H9 (cell line): Measurements from ENCODE around the gene SCG2. TPM values are rescaled to one million over a fixed set of nuclear protein-coding genes. Genes with fewer than 3 reads are reported as not detected.

Experiments used
- DNase-seq: peaks from one replicate; pipeline ENCODE4 v3.0.0-alpha.2; 2017
- H2AFZ ChIP-seq: one replicate; pipeline ENCODE4 v1.6.1; 2013; ENCODE audit warnings: mild to moderate bottlenecking, low read length, control low read depth, moderate library complexity
- H2AK5ac ChIP-seq: 2 replicates; pipeline ENCODE4 v1.6.1; 2013; ENCODE audit warnings: low read length, control low read depth, mixed read lengths; ENCODE audit not compliant: insufficient read length
- H2BK120ac ChIP-seq: one replicate; pipeline ENCODE4 v1.6.1; 2013; ENCODE audit warnings: low read depth, mild to moderate bottlenecking, low read length, control low read depth, inconsistent platforms; ENCODE audit not compliant: poor library complexity, severe bottlenecking
- H2BK12ac ChIP-seq: 2 replicates; pipeline ENCODE4 v1.6.1; 2013; ENCODE audit warnings: low read length, control low read depth, mixed read lengths, low read depth; ENCODE audit not compliant: insufficient read length
- H2BK15ac ChIP-seq: 2 replicates; pipeline ENCODE4 v1.6.1; 2013; ENCODE audit warnings: low read depth, low read length, control low read depth
- H2BK20ac ChIP-seq: one replicate; pipeline ENCODE4 v1.6.1; 2013; ENCODE audit warnings: low read depth, mild to moderate bottlenecking, low read length, control low read depth, inconsistent platforms; ENCODE audit not compliant: poor library complexity, severe bottlenecking
- H2BK5ac ChIP-seq: 2 replicates; pipeline ENCODE4 v1.6.1; 2013; ENCODE audit warnings: low read length, control low read depth, mixed read lengths; ENCODE audit not compliant: insufficient read length
- H3K14ac ChIP-seq: 2 replicates; pipeline ENCODE4 v1.6.1; 2013; ENCODE audit warnings: low read length, control low read depth; ENCODE audit not compliant: insufficient read depth
- H3K18ac ChIP-seq: 2 replicates; pipeline ENCODE4 v1.6.1; 2013; ENCODE audit warnings: low read depth, mild to moderate bottlenecking, mixed read lengths, low read length, control low read depth; ENCODE audit not compliant: insufficient read length
- H3K23ac ChIP-seq: 2 replicates; pipeline ENCODE4 v1.6.1; 2013; ENCODE audit warnings: low read length, control low read depth, mixed read lengths, low read depth; ENCODE audit not compliant: insufficient read length
- H3K23me2 ChIP-seq: 2 replicates; pipeline ENCODE4 v1.6.1; 2013; ENCODE audit warnings: low read depth, mild to moderate bottlenecking, mixed read lengths, low read length, control low read depth; ENCODE audit not compliant: insufficient read length, poor library complexity, severe bottlenecking
- H3K27ac ChIP-seq: 2 replicates; pipeline ENCODE4 v1.5.1; 2013; ENCODE audit warnings: low read length, control low read depth, mixed read lengths, low read depth; ENCODE audit not compliant: insufficient read length
- H3K27me3 ChIP-seq: 2 replicates; pipeline ENCODE4 v1.6.1; 2013; ENCODE audit warnings: low read length, control low read depth, inconsistent platforms; ENCODE audit not compliant: insufficient read depth
- H3K4ac ChIP-seq: 2 replicates; pipeline ENCODE4 v1.6.1; 2013; ENCODE audit warnings: low read depth, mild to moderate bottlenecking, control low read depth, inconsistent platforms, low read length, moderate library complexity
- H3K4me1 ChIP-seq: 2 replicates; pipeline ENCODE4 v1.6.1; 2013; ENCODE audit warnings: low read length, control low read depth, inconsistent platforms; ENCODE audit not compliant: insufficient read depth
- H3K4me2 ChIP-seq: 2 replicates; pipeline ENCODE4 v1.6.1; 2013; ENCODE audit warnings: low read length, control low read depth, mixed read lengths; ENCODE audit not compliant: insufficient read length, insufficient read depth
- H3K56ac ChIP-seq: 2 replicates; pipeline ENCODE4 v1.6.1; 2013; ENCODE audit warnings: low read depth, mild to moderate bottlenecking, mixed read lengths, low read length, control low read depth; ENCODE audit not compliant: insufficient read length
- H3K79me1 ChIP-seq: 2 replicates; pipeline ENCODE4 v1.6.1; 2013; ENCODE audit warnings: low read depth, mild to moderate bottlenecking, moderate library complexity, low read length, control low read depth, inconsistent platforms; ENCODE audit not compliant: insufficient read depth, poor library complexity, severe bottlenecking
- H3K79me2 ChIP-seq: 2 replicates; pipeline ENCODE4 v1.6.1; 2013; ENCODE audit warnings: low read length, control low read depth, inconsistent platforms; ENCODE audit not compliant: insufficient read depth
- H3K9ac ChIP-seq: 2 replicates; pipeline ENCODE4 v1.6.1; 2013; ENCODE audit warnings: low read length, control low read depth, mixed read lengths; ENCODE audit not compliant: insufficient read length; ENCODE audit errors: extremely low read depth
- H3K9me3 ChIP-seq: one replicate; pipeline ENCODE4 v1.6.1; 2013; ENCODE audit warnings: low read depth, low read length, inconsistent platforms; ENCODE audit not compliant: control insufficient read depth
- H3T11ph ChIP-seq: one replicate; pipeline ENCODE4 v1.6.1; 2013; ENCODE audit warnings: mild to moderate bottlenecking, low read length, control low read depth, inconsistent platforms
- H4K20me1 ChIP-seq: one replicate; pipeline ENCODE4 v1.6.1; 2013; ENCODE audit not compliant: control insufficient read depth, insufficient read length, insufficient read depth
- H4K5ac ChIP-seq: 2 replicates; pipeline ENCODE4 v1.6.1; 2013; ENCODE audit warnings: low read depth, mild to moderate bottlenecking, mixed read lengths, low read length, control low read depth; ENCODE audit not compliant: insufficient read length
- H4K8ac ChIP-seq: replicated peaks from 2 replicates; pipeline ENCODE4 v1.6.1; 2013; ENCODE audit warnings: low read length, control low read depth, mixed read lengths, low read depth; ENCODE audit not compliant: insufficient read length
- H4K91ac ChIP-seq: 2 replicates; pipeline ENCODE4 v1.6.1; 2013; ENCODE audit warnings: low read depth, mild to moderate bottlenecking, moderate library complexity, mixed read lengths, low read length, control low read depth; ENCODE audit not compliant: insufficient read length
- H3K27ac Mint-ChIP-seq, 3 experiments: 2 replicates in 2 of 3; 3 replicates in 1 of 3; pipeline ENCODE4 v1.8.0; 2020 to 2021; ENCODE audit warnings: mixed read lengths in 3 of 3, mild to moderate bottlenecking in 1 of 3, moderate library complexity in 1 of 3
- H3K27me3 Mint-ChIP-seq: 2 replicates; pipeline ENCODE4 v1.8.0; 2021; ENCODE audit warnings: low read depth, mild to moderate bottlenecking, moderate library complexity, mixed read lengths
- H3K36me3 Mint-ChIP-seq, 3 experiments: 2 replicates in 2 of 3; 3 replicates in 1 of 3; pipeline ENCODE4 v1.8.0; 2020 to 2021; ENCODE audit warnings: low read depth in 3 of 3, mixed read lengths in 3 of 3; ENCODE audit not compliant: insufficient read depth in 1 of 3
- H3K4me1 Mint-ChIP-seq, 2 experiments: 2 replicates each; pipeline ENCODE4 v1.8.0; 2020; ENCODE audit warnings: mixed read lengths in 2 of 2
- H3K4me3 Mint-ChIP-seq, 2 experiments: 2 replicates in 1 of 2; 3 replicates in 1 of 2; pipeline ENCODE4 v1.8.0; 2020 to 2021; ENCODE audit warnings: mild to moderate bottlenecking in 2 of 2, mixed read lengths in 2 of 2, moderate library complexity in 1 of 2
- H3K9me3 Mint-ChIP-seq, 2 experiments: 2 replicates in 1 of 2; 3 replicates in 1 of 2; pipeline ENCODE4 v1.8.0; 2020; ENCODE audit warnings: mild to moderate bottlenecking in 2 of 2, mixed read lengths in 2 of 2, moderate library complexity in 1 of 2
- WGBS: extraction: QIAGEN DNeasy Blood & Tissue Kit; methylation state at CpG from one replicate; pipeline ENCODE4 v1.1.7; 2013; ENCODE audit warnings: missing lambda C conversion rate, low lambda C conversion rate, mixed read lengths; ENCODE audit not compliant: insufficient read length; ENCODE audit errors: extremely low coverage; 5-methylcytosine and 5-hydroxymethylcytosine counted together
- total RNA-seq: library from RNA; stranded (reverse); gene quantifications from 2 replicates; pipeline ENCODE4 v1.2.1, GENCODE V29; 2021
- TF ChIP-seq, protein P1 (sequence below): fragments of 200-600 bp; sonication (generic); conservative IDR thresholded peaks from 3 replicates; pipeline ENCODE4 v1.8.0; 2021; ENCODE audit warnings: antibody characterized with exemption, mild to moderate bottlenecking

SCG2 gene
- total RNA-seq, 1 experiment from 2014 or later, result 4.4 TPM

DNA sequence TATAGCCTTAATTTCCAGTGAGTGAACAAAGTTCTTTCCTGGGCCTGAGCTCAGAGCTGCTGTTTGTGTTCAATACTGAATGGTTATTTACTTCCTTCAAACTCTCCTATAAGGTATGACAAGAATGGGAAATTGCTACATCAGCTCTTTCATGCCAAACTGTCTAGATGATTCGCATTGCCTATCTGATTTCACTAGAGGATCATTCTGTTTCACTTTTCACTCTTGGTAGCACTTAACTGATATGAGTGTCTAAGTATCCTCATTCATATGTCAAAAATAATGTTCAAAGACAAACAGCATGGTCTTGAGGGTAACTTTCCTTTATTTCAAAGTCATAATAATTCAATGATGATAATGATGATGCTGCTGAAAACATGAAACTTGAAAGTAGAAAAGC lies 32.9 kb upstream of the SCG2 start:
- Histone ChIP-seq H3K4ac (no peak overlapping the region), H3K9ac (no peak overlapping the region), H3K9me3 (no peaks in the 10 kb centered on the region), H2AFZ (no peak overlapping the region), H3K56ac (no peak overlapping the region), H3K79me2 (no peaks in the 10 kb centered on the region), H3K18ac (no peak overlapping the region), H4K8ac (no peak overlapping the region), H3K27ac (no peak overlapping the region), H2BK12ac (no peak overlapping the region), H3K23ac (no peak overlapping the region), H3K27me3 (no peaks in the 10 kb centered on the region), H2BK120ac (no peak overlapping the region), H2BK20ac (no peak overlapping the region), H2AK5ac (no peak overlapping the region), H4K5ac (no peak overlapping the region), H3K4me1 (no peaks in the 10 kb centered on the region), H4K20me1 (no peaks in the 10 kb centered on the region), H2BK5ac (no peak overlapping the region), H3K4me2 (no peak overlapping the region), H4K91ac (no peak overlapping the region), H3K14ac (no peak overlapping the region), H3T11ph (no peak overlapping the region), H2BK15ac (no peak overlapping the region), H3K79me1 (peaks cover 4% of the 10 kb centered on the region), H3K23me2 (no peaks in the 10 kb centered on the region)
- Mint-ChIP-seq H3K27me3 (no peaks in the 10 kb centered on the region; the same call in 1 of the 2 replicates), H3K4me3 (no peak overlapping the region), H3K9me3 (peaks cover 5 to 18% of the 10 kb centered on the region in 2 experiments; a peak in 4 of 5 replicates), H3K27ac (no peak overlapping the region), H3K4me1 (no peaks in the 10 kb centered on the region), H3K36me3 (peaks cover 8 to 26% (median 16%) of the 10 kb centered on the region in 3 experiments)
- no CpG with 5 or more reads among the region's 1 CpG for WGBS
- DNase-seq, result no peak
- TF ChIP-seq, protein P1, sequence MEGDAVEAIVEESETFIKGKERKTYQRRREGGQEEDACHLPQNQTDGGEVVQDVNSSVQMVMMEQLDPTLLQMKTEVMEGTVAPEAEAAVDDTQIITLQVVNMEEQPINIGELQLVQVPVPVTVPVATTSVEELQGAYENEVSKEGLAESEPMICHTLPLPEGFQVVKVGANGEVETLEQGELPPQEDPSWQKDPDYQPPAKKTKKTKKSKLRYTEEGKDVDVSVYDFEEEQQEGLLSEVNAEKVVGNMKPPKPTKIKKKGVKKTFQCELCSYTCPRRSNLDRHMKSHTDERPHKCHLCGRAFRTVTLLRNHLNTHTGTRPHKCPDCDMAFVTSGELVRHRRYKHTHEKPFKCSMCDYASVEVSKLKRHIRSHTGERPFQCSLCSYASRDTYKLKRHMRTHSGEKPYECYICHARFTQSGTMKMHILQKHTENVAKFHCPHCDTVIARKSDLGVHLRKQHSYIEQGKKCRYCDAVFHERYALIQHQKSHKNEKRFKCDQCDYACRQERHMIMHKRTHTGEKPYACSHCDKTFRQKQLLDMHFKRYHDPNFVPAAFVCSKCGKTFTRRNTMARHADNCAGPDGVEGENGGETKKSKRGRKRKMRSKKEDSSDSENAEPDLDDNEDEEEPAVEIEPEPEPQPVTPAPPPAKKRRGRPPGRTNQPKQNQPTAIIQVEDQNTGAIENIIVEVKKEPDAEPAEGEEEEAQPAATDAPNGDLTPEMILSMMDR, result no peak
